ENCODE data around the gene COL4A4. TPM values are rescaled to one million over a fixed set of nuclear protein-coding genes. Genes with fewer than 3 reads are reported as not detected.
A peak's percentile ranks its signal among the peaks of the same experiment; 100 is the strongest.

The COL4A4 gene
- total RNA-seq (2016; rRNA removed; fragmentation: Illumina TruSeq; extraction: Trizol): not detected in 2 replicates
- total RNA-seq (2016; cell fraction: cytosol; rRNA removed; fragmentation: Illumina TruSeq; extraction: Trizol; ENCODE audit: low read depth): not detected in 2 replicates
- not detected in 2 replicates for total RNA-seq (2016; cell fraction: insoluble cytoplasmic fraction; rRNA removed; fragmentation: Illumina TruSeq; extraction: Trizol)
- total RNA-seq (2016; cell fraction: membrane; rRNA removed; fragmentation: Illumina TruSeq; extraction: Trizol): not detected in 2 replicates
- not detected in 2 replicates for total RNA-seq (2016; cell fraction: nucleus; rRNA removed; fragmentation: Illumina TruSeq; extraction: Trizol)
- polyA plus RNA-seq (2011; rRNA removed): not detected in 2 replicates
- not detected in 2 replicates for polyA plus RNA-seq (2011; cell fraction: cytosol; rRNA removed)
- not detected in 2 replicates for polyA plus RNA-seq (2011; cell fraction: nucleus; rRNA removed)
- polyA plus RNA-seq (2012): 0.01 and 0.03 TPM in 2 replicates
- polyA plus RNA-seq (2016; cell fraction: cytosol; fragmentation: Illumina TruSeq; extraction: Trizol; ENCODE audit: low read depth): not detected in 2 replicates
- polyA plus RNA-seq (2016; cell fraction: insoluble cytoplasmic fraction; fragmentation: Illumina TruSeq; extraction: Trizol; ENCODE audit: low read depth): not detected in 2 replicates
- not detected in 2 replicates for polyA plus RNA-seq (2016; cell fraction: membrane; fragmentation: Illumina TruSeq; extraction: Trizol; ENCODE audit: low read depth)
- polyA plus RNA-seq (2016; cell fraction: nucleus; fragmentation: Illumina TruSeq; extraction: Trizol; ENCODE audit: insufficient read depth, low read depth): not detected in 2 replicates
- 6.9 TPM in 1 of 2 replicates, not detected in the other for polyA minus RNA-seq (2011; rRNA and poly(A)+ RNA removed; ENCODE audit: low replicate concordance)
- polyA minus RNA-seq (2011; cell fraction: cytosol; rRNA and poly(A)+ RNA removed): 0.09 TPM in 1 of 2 replicates, not detected in the other
- under 0.01 TPM in 2 replicates for polyA minus RNA-seq (2011; cell fraction: nucleus; rRNA and poly(A)+ RNA removed)
- Bru-seq, nascent RNA: percentile 2 among the genes with signal in this experiment
- BruChase-seq, experiment 1, labeled RNA remaining after a 6-hour chase: percentile 2 among the genes with signal in this experiment
- BruChase-seq, experiment 2, labeled RNA remaining after a 2-hour chase: percentile 1 among the genes with signal in this experiment
- long read RNA-seq, experiment 1: 0 reads
- long read RNA-seq, experiment 2: 0 reads

GRCh38 chr2:227163998-227164762, at the start of gene COL4A4, which contains the start of gene COL4A3:
TSS of gene COL4A4 (minus strand) at chr2:227164205. CDS start at chr2:227147483, 16,722 bp downstream.
TSS of gene COL4A3 (plus strand) at chr2:227164624. CDS start at chr2:227164727, 103 bp downstream.
- Histone ChIP-seq H2AFZ (ENCODE audit: low read length) (no peak within 1 kb of the TSS), H3K79me2 (ENCODE audit: insufficient read depth, low read length) (no peaks in the 10 kb centered on the region), H3K27me3 (ENCODE audit: control insufficient read depth in 1 of 2, insufficient read depth in 2 of 2, low read length in 2 of 2) (peaks cover 4 to 40% of the 10 kb centered on the region in 2 experiments), H3K4me2 (ENCODE audit: low read depth, low read length) (peak within 1 kb of the TSS; percentile 51), H3K4me1 (ENCODE audit: insufficient read depth, low read length) (peaks cover 17% of the 10 kb centered on the region), H3K27ac (ENCODE audit: extremely low read length, insufficient read depth, low read length) (no peak within 1 kb of the TSS), H3K9me3 (ENCODE audit: low read length) (no peaks in the 10 kb centered on the region), H4K20me1 (ENCODE audit: insufficient read depth, low read length) (no peaks in the 10 kb centered on the region), H3K9ac (ENCODE audit: insufficient read depth, low read depth, low read length) (no peak within 1 kb of the TSS), H3K4me3 (replicated peaks in 1 of 3; ENCODE audit: insufficient read depth in 1 of 3, low read depth in 2 of 3, low read length in 3 of 3) (peak within 1 kb of the TSS; percentile 15 to 47 (median 36); a peak in 3 of 6 replicates), H3K36me3 (replicated peaks in 1 of 2; ENCODE audit: control insufficient read depth in 1 of 2, insufficient read depth in 2 of 2, low read length in 2 of 2) (no peaks in the 10 kb centered on the region)
- peak; percentile 83 for ATAC-seq
- no peak for DNase-seq (ENCODE audit: low spot score)
- in situ Hi-C loops (cut with HindIII; ENCODE audit: extremely low pct_ligation_motif_present, low pct_unique_long_range_greater_than_20kb) (no loop called here), intact Hi-C loops (cut with micrococcal nuclease; ENCODE audit: unreplicated experiment) (no loop called here)
- TF ChIP-seq TSC22D2 (CRISPR knock-in tag; IDR thresholded peaks at IDR 0.05; ENCODE audit: borderline replicate concordance): no peak
- TF ChIP-seq ASH2L (IDR thresholded peaks at IDR 0.05; ENCODE audit: insufficient read length, low read depth, low read length): no peak
- 0 out of 2 replicates have a peak, but pooled peaks have one; percentile 1 for TF ChIP-seq MTF2 (CRISPR knock-in tag; IDR thresholded peaks at IDR 0.05; ENCODE audit: borderline replicate concordance)
- no peak for TF ChIP-seq KLF12 (CRISPR knock-in tag; IDR thresholded peaks at IDR 0.05; ENCODE audit: borderline replicate concordance)
- TF ChIP-seq ZBTB7A (CRISPR knock-in tag; IDR thresholded peaks at IDR 0.05): no peak
- TF ChIP-seq HNRNPK (IDR thresholded peaks at IDR 0.05; ENCODE audit: low read depth, low read length, poor library complexity, severe bottlenecking): peak; percentile 80
- no peak for TF ChIP-seq CREB3 (CRISPR knock-in tag; IDR thresholded peaks at IDR 0.05)
- TF ChIP-seq FOXA1 (IDR thresholded peaks at IDR 0.05): no peak
- no peak for TF ChIP-seq FOXA1 (CRISPR knock-in tag; IDR thresholded peaks at IDR 0.05)
- no peak for TF ChIP-seq MTERF4 (CRISPR knock-in tag; IDR thresholded peaks at IDR 0.05)
- TF ChIP-seq POGK (CRISPR knock-in tag; conservative IDR thresholded peaks at IDR 0.05): 0 out of 2 replicates have a peak, but pooled peaks have one; percentile 19
- no peak for FAIRE-seq
- ChIA-PET CTCF (ENCODE audit: low intra/inter-chr PET ratio, low total read pairs) (no interaction called here), POLR2A (no interaction called here)
- 6% methylated on average over 39 of the region's 77 CpGs for WGBS (ENCODE audit: low lambda C conversion rate)
- no TSS peak for BruUV-seq (replicated peaks)

Data from HepG2 (cell line).